BJ (cell line): ENCODE results near the gene GNG12. TPM values are rescaled to one million over a fixed set of nuclear protein-coding genes. Genes with fewer than 3 reads are reported as not detected.

Source experiments
- CTCF ChIA-PET: fragments of 350-600 bp; formaldehyde crosslinking; extraction: SDS; loops from one replicate; lab custom pipeline; 2021; ENCODE audit warnings: antibody characterized with exemption, inconsistent platforms; lab: Yijun Ruan, JAX
- POLR2A ChIA-PET: fragments of 300-600 bp; sonication (Branson Sonifier 250); formaldehyde crosslinking; extraction: SDS; loops from one replicate; lab custom pipeline; 2021; ENCODE audit warnings: antibody characterized with exemption; lab: Charles Lee
- DNase-seq: peaks from one replicate; pipeline ENCODE4 v3.0.0-alpha.2; 2011; ENCODE audit warnings: low read depth
- H3K27me3 ChIP-seq: 2 replicates; pipeline ENCODE4 v1.6.0; 2011; ENCODE audit warnings: low read length; ENCODE audit not compliant: control insufficient read depth, insufficient read depth
- H3K36me3 ChIP-seq: 2 replicates; pipeline ENCODE4 v1.5.1; 2011; ENCODE audit warnings: low read length; ENCODE audit not compliant: control insufficient read depth, insufficient read depth
- H3K4me3 ChIP-seq: 2 replicates; pipeline ENCODE4 v1.5.1; 2011; ENCODE audit warnings: low read depth, mild to moderate bottlenecking, control low read depth, low read length
- polyA plus RNA-seq: library from polyadenylated mRNA; depleted of rRNA; stranded (reverse); fragments of >200 nt; gene quantifications from 2 replicates; pipeline ENCODE4 v1.2.3, GENCODE V29; 2011
- TF ChIP-seq, protein P1 (sequence below): IDR thresholded peaks from 2 replicates; pipeline ENCODE4 v1.5.1; 2011; ENCODE audit warnings: low read depth, mild to moderate bottlenecking, control low read depth, inconsistent platforms, low read length, moderate library complexity; ENCODE audit not compliant: insufficient read depth

The GNG12 gene
- polyA plus RNA-seq, 1 experiment = 99.6 TPM

DNA sequence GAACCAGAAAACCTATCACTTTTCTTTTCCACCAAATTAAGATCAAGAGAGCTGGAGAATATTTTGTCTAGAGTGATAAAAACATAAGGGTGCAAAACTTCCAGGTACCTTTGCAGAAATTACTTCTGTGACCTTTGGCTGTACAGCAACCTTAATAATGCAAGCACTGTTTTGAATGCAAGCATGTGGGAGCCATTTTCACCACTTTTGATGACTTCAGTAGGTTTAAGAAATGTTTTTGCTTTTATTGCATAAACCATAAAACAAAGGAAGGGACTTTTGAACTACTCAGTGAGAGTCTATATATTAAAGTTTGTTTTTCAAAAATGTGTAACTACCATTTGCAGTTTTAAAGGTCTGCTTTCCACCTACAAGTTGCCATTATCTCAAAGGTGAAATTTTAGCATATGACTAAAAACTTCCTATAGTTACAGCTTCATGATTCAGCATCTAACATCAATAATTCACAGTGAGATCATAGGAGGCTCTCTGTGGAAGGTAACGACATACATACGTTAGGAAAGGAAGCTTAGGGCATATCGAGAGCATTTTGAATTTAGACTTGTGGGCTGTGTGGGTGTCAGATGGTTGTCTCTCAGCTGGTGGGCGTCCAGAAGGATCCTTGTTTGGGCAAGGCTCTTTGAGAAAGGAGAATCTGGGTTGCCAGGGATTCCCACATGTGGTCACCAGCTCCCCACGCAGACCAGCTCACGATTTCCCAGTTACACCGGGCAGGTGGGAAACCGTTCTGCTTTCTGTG, 149.3 kb downstream of the GNG12 start:
- peaks cover 8% of the 10 kb centered on the region for H3K36me3 ChIP-seq
- DNase-seq = no peak

DNA sequence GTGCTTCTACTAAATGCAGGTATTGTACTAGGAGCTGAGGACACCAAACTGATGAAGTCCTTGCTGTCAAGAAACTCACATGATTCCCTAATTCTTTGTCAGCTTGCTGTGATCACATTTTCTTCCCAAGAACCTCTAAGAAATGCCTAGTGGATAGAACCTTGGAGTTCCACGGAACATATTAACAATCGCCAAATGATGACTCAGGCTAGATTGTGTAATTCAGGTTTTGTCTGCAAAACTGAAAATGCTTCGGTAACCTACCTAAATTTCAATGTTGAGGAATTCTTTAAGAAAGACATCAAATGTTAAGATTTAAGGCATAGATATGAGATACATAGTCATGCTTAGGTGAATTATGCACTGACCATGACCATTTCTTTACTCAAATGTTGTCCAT, 150.0 kb downstream of the GNG12 start:
- POLR2A ChIA-PET = interaction anchor here (0.6 kb wide), 1 partner anchor 751 kb away, joined by 3 read pairs; no protein-coding TSS in a partner anchor
- TF ChIP-seq, protein P1, sequence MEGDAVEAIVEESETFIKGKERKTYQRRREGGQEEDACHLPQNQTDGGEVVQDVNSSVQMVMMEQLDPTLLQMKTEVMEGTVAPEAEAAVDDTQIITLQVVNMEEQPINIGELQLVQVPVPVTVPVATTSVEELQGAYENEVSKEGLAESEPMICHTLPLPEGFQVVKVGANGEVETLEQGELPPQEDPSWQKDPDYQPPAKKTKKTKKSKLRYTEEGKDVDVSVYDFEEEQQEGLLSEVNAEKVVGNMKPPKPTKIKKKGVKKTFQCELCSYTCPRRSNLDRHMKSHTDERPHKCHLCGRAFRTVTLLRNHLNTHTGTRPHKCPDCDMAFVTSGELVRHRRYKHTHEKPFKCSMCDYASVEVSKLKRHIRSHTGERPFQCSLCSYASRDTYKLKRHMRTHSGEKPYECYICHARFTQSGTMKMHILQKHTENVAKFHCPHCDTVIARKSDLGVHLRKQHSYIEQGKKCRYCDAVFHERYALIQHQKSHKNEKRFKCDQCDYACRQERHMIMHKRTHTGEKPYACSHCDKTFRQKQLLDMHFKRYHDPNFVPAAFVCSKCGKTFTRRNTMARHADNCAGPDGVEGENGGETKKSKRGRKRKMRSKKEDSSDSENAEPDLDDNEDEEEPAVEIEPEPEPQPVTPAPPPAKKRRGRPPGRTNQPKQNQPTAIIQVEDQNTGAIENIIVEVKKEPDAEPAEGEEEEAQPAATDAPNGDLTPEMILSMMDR = no peak
- Histone ChIP-seq H3K4me3 (no peak overlapping the region), H3K27me3 (no peaks in the 10 kb centered on the region), H3K36me3 (peaks cover 3% of the 10 kb centered on the region; the same call in 1 of the 2 replicates)
- CTCF ChIA-PET = interaction anchor here (1.3 to 8.1 kb wide), 5 partner anchors 9 to 146 kb away, joined by 5 to 56 read pairs (median 7); no protein-coding TSS in a partner anchor
- no peak for DNase-seq

More for the DNA sequence above, 149.3 kb downstream of the GNG12 start:
- ChIA-PET POLR2A (no interaction called here), CTCF (interaction anchor here (1.0 to 8.1 kb wide), 7 partner anchors 10 to 162 kb away, joined by 3 to 56 read pairs (median 6); no protein-coding TSS in a partner anchor)
- peak overlapping the region; percentile 32 for H3K4me3 ChIP-seq
- no peaks in the 10 kb centered on the region for H3K27me3 ChIP-seq
- TF ChIP-seq, protein P1 = no peak

DNA sequence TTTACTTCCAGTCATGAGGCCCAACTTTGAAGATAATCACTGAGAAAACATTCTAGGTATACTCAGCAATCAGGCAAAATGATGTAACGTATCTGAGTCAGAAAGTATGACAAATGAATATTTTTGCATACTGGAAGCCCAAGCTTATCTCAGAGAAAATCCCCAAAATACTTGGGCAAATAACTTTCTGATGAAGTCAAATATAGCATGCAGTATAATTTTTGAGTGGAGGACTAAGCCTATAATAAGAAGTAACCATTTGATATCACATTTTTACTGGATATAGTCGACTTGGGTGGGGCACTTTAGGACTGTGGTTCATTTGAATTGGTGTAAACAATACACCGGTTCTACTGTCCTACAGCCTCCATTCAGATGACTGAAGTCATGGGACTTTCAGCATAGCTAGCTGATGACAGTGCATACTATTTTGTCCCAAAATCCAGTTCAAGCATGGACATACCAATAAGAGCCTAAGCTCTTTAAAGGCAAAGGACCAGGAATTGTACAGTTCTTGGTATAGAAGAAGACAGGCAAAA, 150.5 kb downstream of the GNG12 start:
- DNase-seq = peak; percentile 85
- ChIA-PET POLR2A (interaction anchor here (0.6 kb wide), 2 partner anchors 641 to 750 kb away, joined by 3 read pairs; no protein-coding TSS in a partner anchor), CTCF (interaction anchor here (0.8 to 8.1 kb wide), 6 partner anchors 9 to 145 kb away, joined by 3 to 56 read pairs (median 6); no protein-coding TSS in a partner anchor)
- no peak overlapping the region for H3K4me3 ChIP-seq
- H3K36me3 ChIP-seq = peaks cover 3% of the 10 kb centered on the region; the same call in 1 of the 2 replicates
- TF ChIP-seq, protein P1 = no peak
- H3K27me3 ChIP-seq = no peaks in the 10 kb centered on the region

DNA sequence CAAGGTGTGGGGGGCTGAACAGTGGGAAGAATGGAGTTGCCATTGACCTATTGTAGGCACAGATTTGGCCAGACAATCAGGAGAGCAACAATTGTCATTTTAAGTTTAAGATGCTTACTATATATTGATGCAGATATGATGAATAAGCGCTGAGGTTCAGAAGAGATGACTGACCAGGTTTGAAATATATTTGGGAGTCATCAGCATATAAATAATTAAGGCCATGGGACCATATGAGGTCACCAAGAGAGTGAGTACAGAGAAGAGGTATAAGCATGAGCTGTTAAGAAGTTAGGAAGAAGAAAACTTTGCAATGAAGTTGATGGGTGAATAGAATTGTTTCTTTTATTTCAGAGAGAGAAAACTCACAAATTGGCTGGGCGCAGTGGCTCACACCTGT, 152.8 kb downstream of the GNG12 start:
- CTCF ChIA-PET = no interaction called here
- POLR2A ChIA-PET = no interaction called here
- DNase-seq = no peak
- H3K36me3 ChIP-seq = no peaks in the 10 kb centered on the region
- H3K27me3 ChIP-seq = no peaks in the 10 kb centered on the region
- no peak overlapping the region for H3K4me3 ChIP-seq
- TF ChIP-seq, protein P1 = no peak

DNA sequence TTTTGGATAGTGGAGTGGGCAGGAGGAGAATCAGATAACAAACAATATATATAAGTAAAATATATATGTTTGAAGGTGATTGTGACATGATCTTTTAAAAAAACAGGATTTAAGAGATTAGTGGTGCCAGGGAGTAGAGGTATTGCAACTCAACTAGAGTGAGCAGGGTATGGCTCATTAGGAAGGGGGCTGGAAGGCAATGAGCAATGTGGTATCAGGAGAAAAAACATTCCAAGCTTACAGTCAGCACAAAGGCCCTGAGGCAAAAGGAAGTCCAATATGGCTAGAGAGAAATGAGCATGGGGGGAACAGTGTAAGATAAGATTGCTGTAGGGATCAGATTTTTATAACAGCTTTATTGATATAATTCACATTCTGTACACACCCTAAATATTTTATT, 153.6 kb downstream of the GNG12 start:
- DNase-seq = no peak
- TF ChIP-seq, protein P1 = no peak
- ChIA-PET POLR2A (no interaction called here), CTCF (no interaction called here)
- Histone ChIP-seq H3K27me3 (no peaks in the 10 kb centered on the region), H3K36me3 (no peaks in the 10 kb centered on the region), H3K4me3 (no peak overlapping the region)
